ENCODE data around the gene VAV2.
"Not testable (repeated sequence)": the region's sequence is repeated elsewhere in the genome, so short reads cannot be mapped to it uniquely, and the experiment has no call there.

VAV2 gene

DNA sequence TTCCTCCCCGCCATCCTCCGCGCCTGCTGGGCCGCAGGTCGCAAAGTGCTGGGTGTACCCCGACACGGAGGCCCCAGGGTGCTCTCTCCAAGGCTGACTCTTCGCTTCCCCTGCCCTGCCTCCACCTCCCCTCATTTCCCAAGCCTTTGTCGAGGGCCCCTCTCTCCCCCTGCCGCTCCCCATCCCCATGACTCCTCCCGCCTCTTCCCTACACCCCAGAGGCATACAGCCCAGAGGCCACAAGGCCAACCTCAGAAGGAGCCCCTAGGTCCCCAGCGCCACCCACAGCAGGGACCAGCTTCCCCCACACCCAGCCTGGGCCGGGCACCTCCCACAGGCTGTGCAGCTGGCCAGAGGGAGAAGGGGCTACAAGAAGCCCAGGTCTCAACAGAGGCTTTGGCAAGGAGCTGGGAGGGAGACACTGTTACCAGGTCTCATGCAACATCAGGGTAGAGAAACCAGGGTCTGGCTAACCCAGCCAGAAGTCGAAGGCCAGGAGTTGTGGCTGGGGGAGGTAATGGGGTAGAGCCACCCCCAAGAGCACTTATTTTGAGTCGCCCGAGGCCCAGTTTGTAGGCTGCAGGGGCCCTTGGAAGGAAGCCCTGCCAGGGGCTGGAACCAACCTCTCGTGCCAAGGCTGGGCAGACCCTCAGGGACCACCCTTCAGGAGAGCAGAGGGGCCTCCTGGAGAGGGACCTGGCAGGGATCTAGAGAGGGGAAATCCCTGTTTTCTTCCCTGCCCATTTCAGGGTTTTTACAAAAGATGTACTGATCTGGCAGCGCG is 229.4 kb downstream of the VAV2 start:
- H3K4me3 ChIP-seq (ENCODE audit: low read length) = no peak overlapping the region
- no peak for DNase-seq (ENCODE audit: low read depth, low spot score)

DNA sequence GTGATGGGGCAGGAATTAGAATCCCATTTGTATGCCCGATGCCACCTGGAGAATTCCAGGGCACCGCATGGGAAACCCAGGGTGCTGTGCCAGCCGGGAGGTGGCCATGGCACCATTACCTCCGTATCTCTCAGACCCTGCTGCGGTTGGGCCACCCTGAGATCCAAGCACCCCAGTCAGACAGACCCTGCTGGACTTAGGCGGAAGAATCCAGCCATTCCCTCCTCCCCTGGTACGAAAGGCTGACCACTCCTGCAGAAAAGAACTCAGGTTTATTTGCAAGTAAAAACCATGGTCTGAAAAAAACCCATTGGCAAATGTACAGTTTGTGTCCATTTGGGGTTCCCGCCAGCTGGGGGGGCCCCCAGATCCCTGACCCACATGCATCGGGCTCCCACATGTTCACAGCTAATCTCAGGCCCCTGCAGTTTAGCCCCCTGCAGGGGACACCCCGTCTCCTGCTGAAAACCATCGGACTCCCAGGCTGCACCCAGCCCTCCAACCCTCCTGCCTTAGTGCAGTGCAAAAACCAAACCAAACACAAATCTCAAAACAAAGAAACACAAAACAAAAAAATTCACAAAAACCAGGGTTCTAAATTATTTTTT is 230.4 kb downstream of the VAV2 start:
- no peak for DNase-seq (ENCODE audit: low read depth, low spot score)
- H3K4me3 ChIP-seq (ENCODE audit: low read length) = no peak overlapping the region

DNA sequence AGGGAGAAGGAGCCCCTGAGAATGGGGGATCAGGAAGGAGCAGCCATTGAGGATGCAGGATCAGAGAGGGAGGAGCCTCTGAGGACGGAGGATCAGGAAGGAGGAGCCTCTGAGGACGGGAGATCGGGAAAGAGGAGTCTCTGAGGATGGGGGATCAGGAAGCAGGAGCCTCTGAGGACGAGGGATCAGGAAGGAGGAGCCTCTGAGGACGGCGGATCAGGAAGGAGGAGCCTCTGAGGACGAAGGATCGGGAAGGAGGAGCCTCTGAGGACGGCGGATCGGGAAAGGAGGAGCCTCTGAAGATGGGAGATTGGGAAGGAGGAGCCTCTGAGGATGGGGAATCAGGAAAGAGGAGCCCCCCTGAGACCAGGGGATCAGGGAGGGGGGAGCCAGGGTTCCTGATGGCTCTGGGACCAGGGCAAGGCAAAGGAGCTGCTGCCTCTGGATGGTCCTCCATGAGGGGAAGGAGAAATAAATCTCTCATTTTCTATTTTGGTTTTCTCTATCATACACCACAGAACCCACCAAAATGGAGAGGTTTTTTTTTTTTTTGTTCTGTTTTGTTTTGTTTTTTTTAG is 231.3 kb downstream of the VAV2 start:
- no peak for DNase-seq (ENCODE audit: low read depth, low spot score)
- H3K4me3 ChIP-seq (ENCODE audit: low read length) = no peak overlapping the region

DNA sequence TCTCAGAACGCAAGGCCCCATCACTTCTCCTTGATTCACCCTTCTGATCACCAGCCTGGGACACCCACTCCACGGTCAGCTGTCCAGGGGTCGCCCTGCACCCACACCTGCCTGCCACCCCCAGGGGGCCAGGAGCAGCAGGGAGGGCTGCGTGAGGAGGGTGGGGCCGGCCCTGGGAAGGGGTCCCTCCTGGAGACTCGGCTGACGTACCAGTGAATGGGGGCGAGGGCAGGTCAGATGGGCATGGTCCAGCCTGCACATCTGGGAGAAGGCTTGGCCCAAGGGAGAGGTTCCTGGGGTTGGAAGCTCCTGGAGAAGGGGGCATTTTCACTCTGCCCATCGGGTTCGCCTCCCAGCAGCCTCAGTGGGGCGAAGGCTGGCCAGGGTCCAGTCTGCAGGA is 232.2 kb downstream of the VAV2 start:
- H3K4me3 ChIP-seq (ENCODE audit: low read length) = no peak overlapping the region
- DNase-seq (ENCODE audit: low read depth, low spot score) = no peak

DNA sequence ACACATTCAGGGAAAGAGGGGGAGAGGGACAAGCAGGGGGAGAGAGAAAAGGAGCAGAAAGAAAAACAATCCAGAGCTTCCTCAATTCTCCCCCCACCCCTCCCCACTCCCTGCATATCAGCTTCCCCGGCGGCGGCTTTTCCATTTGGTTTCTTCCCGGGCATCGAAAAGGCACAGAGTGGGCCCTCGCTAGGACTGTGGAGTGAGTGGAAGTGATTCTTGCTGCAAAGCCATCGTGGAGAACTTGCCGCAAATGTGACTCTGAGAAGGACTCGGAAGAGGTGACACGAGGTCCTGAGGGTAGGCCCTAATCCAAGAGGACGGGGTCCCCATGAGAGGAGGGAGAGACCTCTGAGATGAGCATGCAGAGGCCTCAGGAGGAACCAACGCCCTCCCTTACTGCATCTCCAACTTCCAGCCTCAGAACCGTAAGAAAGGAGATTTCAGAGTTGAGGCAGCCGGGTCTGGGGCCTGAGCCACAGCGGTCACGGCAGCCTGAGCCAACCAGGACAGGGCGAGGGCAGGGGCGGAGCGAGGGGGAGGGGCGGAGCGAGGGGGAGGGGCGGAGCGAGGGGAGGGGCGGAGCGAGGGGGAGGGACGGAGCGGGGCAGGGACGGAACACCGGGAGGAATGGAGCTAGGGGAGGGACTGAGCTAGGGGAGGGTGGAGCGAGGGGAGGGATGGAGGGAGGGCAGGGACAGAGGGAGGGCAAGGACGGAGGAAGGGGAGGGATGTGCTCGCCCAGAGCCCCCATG is 232.8 kb downstream of the VAV2 start:
- H3K4me3 ChIP-seq (ENCODE audit: low read length) = no peak overlapping the region
- DNase-seq (ENCODE audit: low read depth, low spot score) = no peak

DNA sequence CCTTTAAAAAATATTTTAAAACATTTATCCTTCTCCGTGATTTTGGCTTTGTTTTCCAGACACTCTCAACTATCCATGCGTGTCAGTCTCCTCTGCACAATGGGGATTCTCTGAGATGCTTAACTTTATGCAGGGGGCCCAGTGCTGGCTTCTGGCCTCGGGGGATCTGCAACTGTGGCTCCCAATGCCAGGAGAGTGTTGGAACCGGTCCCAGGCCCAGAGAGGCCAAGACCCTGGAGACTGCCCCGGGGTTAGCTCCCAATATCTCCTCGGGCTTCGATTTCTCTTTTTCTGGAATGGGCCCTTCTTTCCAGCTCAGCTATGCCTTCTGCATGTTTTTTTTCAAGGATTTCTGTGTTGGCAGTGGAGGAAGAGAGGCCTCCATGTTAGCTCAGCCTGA is 233.9 kb downstream of the VAV2 start:
- H3K4me3 ChIP-seq (ENCODE audit: low read length) = no peak overlapping the region
- DNase-seq (ENCODE audit: low read depth, low spot score) = no peak

DNA sequence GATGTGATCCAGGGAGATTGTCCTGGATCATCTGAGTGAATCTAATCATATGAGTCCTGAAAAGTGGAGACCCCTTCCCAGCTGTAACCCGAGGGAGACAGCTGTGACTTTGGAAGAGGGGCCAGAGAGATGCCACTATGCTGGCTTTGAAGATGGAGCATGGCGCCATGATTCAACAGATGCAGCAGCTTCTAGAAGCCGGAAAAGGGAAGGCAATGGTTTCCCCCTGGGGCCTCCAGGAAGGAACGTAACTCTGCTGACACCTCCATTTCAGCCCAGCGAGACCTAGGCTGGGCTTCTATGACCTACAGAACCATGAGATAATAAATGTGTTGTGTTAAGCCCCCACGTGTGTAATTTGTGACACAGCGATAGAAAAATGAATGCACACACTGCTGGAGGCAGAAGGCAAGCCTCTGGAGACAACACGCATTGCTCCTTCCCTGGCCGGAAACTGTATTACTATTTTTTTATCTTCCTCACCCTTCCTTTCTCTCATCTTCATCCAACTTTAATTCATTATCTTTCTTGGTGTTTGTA is 237.4 kb downstream of the VAV2 start:
- H3K4me3 ChIP-seq (ENCODE audit: low read length) = no peak overlapping the region
- no peak for DNase-seq (ENCODE audit: low read depth, low spot score)

DNA sequence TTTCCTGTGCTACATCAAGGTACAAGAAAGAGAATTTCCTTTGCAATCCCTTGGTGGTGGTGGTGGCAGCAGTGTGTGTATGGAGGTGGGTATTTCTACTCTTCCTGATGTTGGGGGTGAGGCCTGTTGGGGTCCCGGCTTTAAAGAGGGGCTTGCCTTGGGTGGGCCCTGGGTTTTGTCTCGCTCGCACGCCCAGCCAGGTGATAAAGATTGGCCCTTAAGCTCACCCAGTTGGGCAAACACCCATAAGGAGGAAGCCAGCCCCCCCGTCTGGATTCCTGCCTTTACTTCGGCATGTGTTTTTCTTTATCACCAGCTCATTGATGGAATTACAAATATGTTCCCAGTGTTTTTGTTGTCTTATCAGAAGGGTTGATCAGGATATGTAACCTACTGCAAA is 237.9 kb downstream of the VAV2 start:
- no peak for DNase-seq (ENCODE audit: low read depth, low spot score)
- H3K4me3 ChIP-seq (ENCODE audit: low read length) = no peak overlapping the region

DNA sequence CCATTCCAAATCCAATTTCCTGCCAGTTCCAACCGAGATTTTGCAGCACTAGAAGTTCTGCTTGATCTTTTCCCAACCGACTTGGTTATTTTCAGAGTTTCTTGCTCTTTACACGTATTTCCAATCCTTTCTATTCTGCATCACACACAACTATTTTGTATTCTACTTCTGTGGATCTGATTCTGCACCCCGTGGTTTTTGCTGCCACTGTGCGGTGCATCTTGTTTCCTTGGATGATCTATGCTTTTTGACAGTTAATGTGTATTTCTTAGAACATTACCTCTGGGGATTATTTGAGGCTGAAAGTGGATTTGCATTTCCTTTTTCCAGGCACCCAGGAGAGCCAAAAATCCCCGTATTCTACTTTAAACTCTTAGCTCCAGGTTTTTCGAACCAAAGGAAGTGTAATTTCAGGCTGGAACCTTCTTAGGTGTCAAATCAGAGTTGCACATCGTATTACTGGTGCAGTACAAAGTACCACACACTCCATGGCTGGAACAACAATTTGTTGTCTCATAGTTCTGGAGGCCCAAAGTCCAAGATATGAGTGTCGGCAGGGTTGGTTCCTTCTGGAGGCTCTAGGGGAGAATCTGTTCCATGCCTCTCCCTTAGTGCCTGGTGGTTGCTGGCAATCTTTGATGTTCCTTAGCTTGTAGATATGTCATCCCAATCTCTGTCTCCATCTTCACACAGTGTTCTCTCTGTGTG is 239.2 kb downstream of the VAV2 start:
- no peak overlapping the region for H3K4me3 ChIP-seq (ENCODE audit: low read length)
- DNase-seq (ENCODE audit: low read depth, low spot score) = no peak

DNA sequence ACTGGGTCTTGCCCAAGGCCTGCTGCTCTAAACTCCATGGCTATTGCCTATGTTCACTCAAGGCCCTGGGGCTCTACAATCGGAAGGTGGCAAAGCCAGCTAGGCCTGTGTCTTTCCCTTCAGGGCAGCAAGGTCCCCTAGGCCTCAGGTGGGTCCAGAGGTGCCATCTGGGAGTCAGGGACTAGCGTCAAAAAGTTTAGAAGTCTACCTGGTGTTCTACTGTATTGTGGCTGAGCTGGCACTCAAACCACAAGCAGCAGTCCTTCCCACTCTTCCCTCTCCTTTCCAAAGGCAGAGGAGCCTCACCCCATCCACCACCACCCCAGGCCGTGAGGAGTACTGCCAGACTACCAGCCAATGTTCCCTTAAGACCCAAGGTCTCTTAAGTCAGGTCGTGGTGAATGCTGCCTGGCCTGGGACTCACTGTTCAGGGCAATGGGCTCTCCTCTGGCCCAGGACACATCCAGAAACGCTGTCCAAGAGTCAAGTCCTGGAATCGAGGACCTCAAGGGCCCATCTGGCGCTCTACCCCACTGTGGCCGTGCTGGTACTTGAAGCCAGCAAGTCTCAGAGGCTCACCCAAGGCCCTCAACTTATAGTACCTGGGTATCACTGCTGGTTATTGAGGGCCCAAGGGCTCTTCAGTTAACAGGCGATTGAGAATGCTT is 241.0 kb downstream of the VAV2 start:
- no peak overlapping the region for H3K4me3 ChIP-seq (ENCODE audit: low read length)
- DNase-seq (ENCODE audit: low read depth, low spot score) = no peak

DNA sequence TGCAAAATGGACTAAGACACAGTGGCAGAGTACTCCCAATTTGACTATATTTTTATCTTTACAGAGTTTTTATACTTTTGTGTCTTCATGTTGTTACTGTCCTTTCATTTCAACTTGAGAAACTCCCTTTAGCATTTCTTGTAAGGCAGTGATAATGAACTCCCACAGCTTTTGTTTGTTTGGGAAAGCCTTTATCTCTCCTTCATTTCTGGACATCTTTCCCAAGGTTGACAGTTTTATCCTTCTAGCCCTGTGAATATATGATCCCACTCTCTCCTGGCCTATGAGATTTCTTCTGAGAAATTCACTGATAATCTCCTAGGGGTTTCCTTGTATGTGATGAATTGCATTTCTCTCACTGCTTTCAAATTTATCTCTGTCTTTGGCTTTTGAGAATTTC is 244.8 kb downstream of the VAV2 start:
- DNase-seq (ENCODE audit: low read depth, low spot score) = no peak
- no peak overlapping the region for H3K4me3 ChIP-seq (ENCODE audit: low read length)

DNA sequence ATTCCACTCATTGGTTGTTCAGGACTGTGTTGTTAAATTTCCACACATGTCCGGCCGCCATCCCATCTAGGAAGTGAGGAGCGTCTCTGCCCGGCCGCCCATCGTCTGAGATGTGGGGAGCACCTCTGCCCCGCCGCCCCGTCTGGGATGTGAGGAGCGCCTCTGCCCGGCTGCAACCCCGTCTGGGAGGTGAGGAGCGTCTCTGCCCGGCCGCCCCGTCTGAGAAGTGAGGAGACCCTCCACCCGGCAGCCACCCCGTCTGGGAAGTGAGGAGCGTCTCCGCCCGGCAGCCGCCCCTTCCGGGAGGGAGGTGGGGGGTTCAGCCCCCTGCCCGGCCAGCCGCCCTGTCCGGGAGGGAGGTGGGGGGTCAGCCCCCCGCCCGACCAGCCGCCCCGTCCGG is 247.6 kb downstream of the VAV2 start:
- not testable (repeated sequence) for DNase-seq (ENCODE audit: low read depth, low spot score)

DNA sequence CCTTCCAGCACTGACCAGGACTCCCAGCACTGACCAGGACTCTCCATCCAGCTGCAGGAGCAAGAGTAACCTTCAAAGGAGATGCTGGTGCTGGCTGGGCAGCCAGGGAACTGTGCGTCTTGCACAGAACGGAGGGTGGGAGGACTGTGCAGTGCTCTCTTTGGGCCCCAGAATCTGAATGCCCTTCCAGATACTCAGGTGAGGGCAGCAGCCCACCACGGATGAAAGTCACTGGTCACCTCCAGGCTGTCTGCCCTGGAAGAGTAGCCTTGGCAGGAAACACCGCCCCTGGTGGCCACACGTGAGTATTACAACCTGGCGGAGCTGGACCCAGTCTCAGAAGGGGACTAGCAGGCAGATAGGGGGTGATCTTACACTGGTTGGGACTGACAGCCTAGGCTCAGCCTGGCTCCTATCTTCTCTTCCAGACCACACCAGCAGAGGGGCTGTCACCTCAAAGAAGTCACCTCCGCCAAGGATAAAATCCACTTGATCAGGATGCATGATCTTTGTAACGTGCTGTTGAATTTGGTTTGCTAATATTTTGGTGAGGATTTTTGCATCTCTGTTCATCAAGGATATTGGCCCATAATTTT is 249.2 kb downstream of the VAV2 start:
- DNase-seq (ENCODE audit: low read depth, low spot score) = peak; percentile 67
- H3K4me3 ChIP-seq (ENCODE audit: low read length) = no peak overlapping the region

More for the DNA sequence above, 247.6 kb downstream of the VAV2 start:
- H3K4me3 ChIP-seq (ENCODE audit: low read length) = not testable (repeated sequence)

DNA sequence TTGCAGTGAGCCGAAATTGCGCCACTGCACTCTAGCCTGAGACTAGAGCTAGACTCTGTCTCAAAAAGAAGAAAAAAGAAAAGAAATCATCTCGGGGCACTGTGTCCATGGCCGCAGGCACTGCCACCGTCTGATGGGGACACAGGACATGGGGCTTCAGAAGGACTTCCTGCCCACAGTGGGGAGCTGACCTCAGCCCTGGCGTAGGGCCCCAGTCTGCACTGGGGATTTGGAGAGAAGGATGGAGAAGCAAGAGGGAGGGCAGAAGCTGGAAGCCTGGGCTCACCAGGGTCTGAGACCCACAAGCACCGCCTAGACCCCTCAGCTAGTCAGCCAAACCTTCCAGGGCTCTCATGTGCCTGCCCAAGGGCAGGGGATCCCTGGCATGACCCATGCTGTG is 249.9 kb downstream of the VAV2 start:
- DNase-seq (ENCODE audit: low read depth, low spot score) = no peak
- no peak overlapping the region for H3K4me3 ChIP-seq (ENCODE audit: low read length)

DNA sequence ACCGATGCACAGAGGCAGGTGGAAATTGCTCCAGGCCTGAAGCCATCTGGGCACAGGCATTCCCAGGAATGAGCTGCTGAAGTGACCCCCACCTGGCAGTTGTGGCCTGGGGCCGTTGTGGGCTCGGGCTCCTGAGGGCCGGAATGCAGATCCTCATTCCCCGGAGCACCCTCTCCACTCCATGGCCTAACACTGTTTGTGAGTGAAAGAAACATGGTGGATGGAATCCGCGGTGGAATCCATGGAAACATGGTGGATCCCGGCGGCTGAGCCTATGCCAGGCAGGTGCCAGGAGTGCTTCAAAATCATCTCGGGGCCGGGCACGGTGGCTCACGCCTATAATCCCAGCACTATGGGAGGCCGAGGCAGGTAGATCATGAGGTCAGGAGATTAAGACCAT is 250.4 kb downstream of the VAV2 start:
- DNase-seq (ENCODE audit: low read depth, low spot score) = no peak
- no peak overlapping the region for H3K4me3 ChIP-seq (ENCODE audit: low read length)

DNA sequence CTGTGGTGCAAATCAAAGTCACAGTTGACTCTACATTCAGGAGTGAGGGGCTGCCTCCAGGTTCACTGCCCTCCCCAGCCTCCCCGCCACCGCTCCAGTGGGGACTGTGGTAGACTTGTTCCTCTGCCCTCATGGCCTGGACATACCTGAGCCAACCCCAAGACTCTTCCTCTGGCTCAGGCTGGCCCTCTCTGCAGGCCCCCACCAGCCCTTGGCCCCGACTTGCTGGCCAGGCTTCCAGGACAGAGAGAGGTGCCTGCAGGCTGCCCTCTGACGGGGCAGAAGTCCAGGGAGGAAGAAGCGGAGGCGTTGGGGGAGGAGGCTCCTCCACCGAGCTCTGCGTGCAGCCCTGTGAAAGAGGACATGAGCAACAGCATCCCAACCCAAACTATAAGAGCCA is 251.2 kb downstream of the VAV2 start:
- DNase-seq (ENCODE audit: low read depth, low spot score) = no peak
- no peak overlapping the region for H3K4me3 ChIP-seq (ENCODE audit: low read length)

DNA sequence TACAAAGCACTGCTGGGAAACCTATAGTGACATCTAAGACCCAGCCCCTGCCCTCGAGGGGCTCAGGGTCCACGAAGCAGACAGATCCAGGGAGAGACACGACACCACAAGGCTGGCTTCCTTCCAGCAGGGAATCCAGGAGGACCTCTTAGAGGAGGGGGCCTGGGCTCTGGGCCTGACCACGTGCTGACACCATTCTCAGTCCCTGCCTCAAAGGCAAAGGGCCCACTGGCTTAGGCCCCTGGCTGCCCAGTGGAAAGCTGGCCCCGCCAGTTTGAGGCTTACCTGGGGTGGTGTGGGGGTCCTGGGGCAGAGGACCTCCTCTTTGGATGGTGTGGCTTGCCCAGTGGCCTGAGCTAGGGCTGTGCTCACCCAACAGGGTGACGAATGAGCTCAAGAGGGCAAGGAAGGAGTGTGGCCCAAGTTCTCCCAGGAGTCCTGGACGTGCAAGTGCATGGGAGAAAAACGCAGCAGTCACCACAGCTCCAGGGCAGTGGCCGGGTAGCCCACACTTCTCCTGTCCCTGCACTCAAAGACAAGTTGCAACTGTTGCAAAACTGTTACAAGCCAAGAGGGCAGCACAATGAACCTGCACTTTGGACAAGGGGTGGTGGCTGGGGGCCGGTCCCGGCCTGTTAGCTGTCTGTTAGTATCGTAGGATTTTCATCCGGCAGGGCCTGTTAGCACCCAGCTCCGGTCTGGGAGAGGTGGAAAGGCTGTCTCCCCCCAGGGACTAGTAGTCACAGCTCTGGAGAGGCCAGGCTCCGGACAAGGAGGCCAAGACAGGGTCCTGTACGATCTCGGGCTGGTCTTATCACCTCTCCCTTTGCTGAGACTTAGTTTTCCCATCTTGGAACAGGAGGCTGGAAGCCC is 252.5 kb downstream of the VAV2 start:
- no peak overlapping the region for H3K4me3 ChIP-seq (ENCODE audit: low read length)
- DNase-seq (ENCODE audit: low read depth, low spot score) = no peak

Measured in Jurkat, Clone E6-1 (cell line).